Cortex of kidney (tissue), 1 donor: ENCODE results near the gene SMIM11.
"Not testable (repeated sequence)": the region's sequence is repeated elsewhere in the genome, so short reads cannot be mapped to it uniquely, and the experiment has no call there.

Experiments used
- DNase-seq: peaks from one replicate; lab custom pipeline; 2025; lab: John Stamatoyannopoulos, UW

SMIM11 gene

GRCh38 chr21:34355570-34355969 is 19.7 kb upstream of the SMIM11 start:
- no peak for DNase-seq

- DNase-seq = no peak
Measured at GRCh38 chr21:34357889-34358288, 17.4 kb upstream of the SMIM11 start.

GRCh38 chr21:34358866-34359265 is 16.4 kb upstream of the SMIM11 start:
- DNase-seq = no peak

- no peak for DNase-seq
Measured at GRCh38 chr21:34360488-34361241, 14.6 kb upstream of the SMIM11 start.

- no peak for DNase-seq
Measured at GRCh38 chr21:34362136-34362444, 13.2 kb upstream of the SMIM11 start.

GRCh38 chr21:34362670-34363069 is 12.6 kb upstream of the SMIM11 start:
- DNase-seq = no peak

GRCh38 chr21:34363733-34364132 is 11.6 kb upstream of the SMIM11 start, which contains the start of gene KCNE2:
KCNE2 (plus strand) TSS chr21:34364006; CDS start chr21:34370479, 6,473 bp downstream.
- DNase-seq = no peak

- no peak for DNase-seq
Measured at GRCh38 chr21:34364921-34365320, 10.4 kb upstream of the SMIM11 start.

- no peak for DNase-seq
Measured at GRCh38 chr21:34365809-34366208, 9.5 kb upstream of the SMIM11 start.

GRCh38 chr21:34367320-34367935 is 7.9 kb upstream of the SMIM11 start:
- DNase-seq = no peak

- no peak for DNase-seq
Measured at GRCh38 chr21:34369741-34370140, 5.6 kb upstream of the SMIM11 start.

GRCh38 chr21:34372321-34372720 is 3.0 kb upstream of the SMIM11 start:
- no peak for DNase-seq

- not testable (repeated sequence) for DNase-seq
Measured at GRCh38 chr21:34374462-34374861, 845 bp upstream of the SMIM11 start.

GRCh38 chr21:34375619-34375972 is 289 bp downstream of the SMIM11 start:
- DNase-seq = not testable (repeated sequence)

GRCh38 chr21:34383138-34383537 is 7.8 kb downstream of the SMIM11 start:
- DNase-seq = not testable (repeated sequence)

- not testable (repeated sequence) for DNase-seq
Measured at GRCh38 chr21:34383724-34384415, 8.6 kb downstream of the SMIM11 start.

- not testable (repeated sequence) for DNase-seq
Measured at GRCh38 chr21:34400522-34400921, 25.2 kb downstream of the SMIM11 start.

- DNase-seq = not testable (repeated sequence)
Measured at GRCh38 chr21:34404742-34405141, 29.4 kb downstream of the SMIM11 start.

GRCh38 chr21:34405686-34406085 is 30.4 kb downstream of the SMIM11 start:
- not testable (repeated sequence) for DNase-seq

- not testable (repeated sequence) for DNase-seq
Measured at GRCh38 chr21:34406102-34406501, 30.8 kb downstream of the SMIM11 start.

- not testable (repeated sequence) for DNase-seq
Measured at GRCh38 chr21:34406676-34407075, 31.4 kb downstream of the SMIM11 start.

GRCh38 chr21:34407294-34407693 is 32.0 kb downstream of the SMIM11 start:
- not testable (repeated sequence) for DNase-seq

GRCh38 chr21:34417448-34418077 is 42.3 kb downstream of the SMIM11 start:
- not testable (repeated sequence) for DNase-seq
